DOHH2 (cell line): ENCODE measurements around the gene FANCC.

Experiments used
- H3F3A ChIP-seq: fragments of 200-600 bp; sonication (generic), shearing (Covaris generic); 2 replicates; pipeline ENCODE4 v1.6.0; 2016; ENCODE audit warnings: antibody characterized with exemption, mild to moderate bottlenecking; ENCODE audit not compliant: control insufficient read depth, insufficient read depth
- H3K27ac ChIP-seq: fragments of 200-600 bp; sonication (generic); 2 replicates; pipeline ENCODE4 v1.5.1; 2014; ENCODE audit warnings: low read depth, mild to moderate bottlenecking, low read length, moderate library complexity
- H3K27me3 ChIP-seq: fragments of 200-600 bp; sonication (generic); 2 replicates; pipeline ENCODE4 v1.6.1; 2014; ENCODE audit warnings: mild to moderate bottlenecking, low read length, mixed read lengths; ENCODE audit not compliant: control insufficient read depth
- H3K36me3 ChIP-seq: fragments of 200-600 bp; sonication (generic); 2 replicates; pipeline ENCODE4 v1.6.1; 2014; ENCODE audit warnings: mild to moderate bottlenecking, low read length, moderate library complexity, mixed read lengths; ENCODE audit not compliant: control insufficient read depth
- H3K4me1 ChIP-seq: fragments of 200-600 bp; sonication (generic); 2 replicates; pipeline ENCODE4 v1.6.1; 2014; ENCODE audit warnings: mild to moderate bottlenecking, low read length, mixed read lengths; ENCODE audit not compliant: control insufficient read depth
- H3K4me2 ChIP-seq: fragments of 200-600 bp; sonication (generic); 2 replicates; pipeline ENCODE4 v1.6.0; 2014; ENCODE audit warnings: mild to moderate bottlenecking, low read length, moderate library complexity
- H3K4me3 ChIP-seq: fragments of 200-600 bp; sonication (generic); 2 replicates; pipeline ENCODE4 v1.5.1; 2014; ENCODE audit warnings: mild to moderate bottlenecking, low read length, mixed read lengths
- H3K79me2 ChIP-seq: fragments of 200-600 bp; sonication (generic); 2 replicates; pipeline ENCODE4 v1.6.1; 2014; ENCODE audit warnings: mild to moderate bottlenecking, low read length, mixed read lengths; ENCODE audit not compliant: control insufficient read depth
- H3K9me2 ChIP-seq: fragments of 200-600 bp; sonication (generic); replicated peaks from 2 replicates; pipeline ENCODE4 v1.6.1; 2014; ENCODE audit warnings: mild to moderate bottlenecking, low read length, mixed read lengths; ENCODE audit not compliant: control insufficient read depth
- H3K9me3 ChIP-seq: fragments of 200-600 bp; sonication (generic); 2 replicates; pipeline ENCODE4 v1.6.1; 2014; ENCODE audit warnings: antibody characterized with exemption, low read length, mixed read lengths; ENCODE audit not compliant: control insufficient read depth, insufficient read depth
- H4K20me1 ChIP-seq: fragments of 200-600 bp; sonication (generic); 2 replicates; pipeline ENCODE4 v1.6.0; 2014; ENCODE audit warnings: low read depth, mild to moderate bottlenecking, antibody characterized with exemption, low read length, moderate library complexity; ENCODE audit not compliant: control insufficient read depth, insufficient read depth
- EZH2phosphoT487 ChIP-seq: fragments of 200-600 bp; sonication (generic); IDR thresholded peaks from 2 replicates; pipeline ENCODE4 v1.6.1; 2017; ENCODE audit warnings: borderline replicate concordance, mild to moderate bottlenecking, antibody characterized with exemption, low read length, moderate library complexity, mixed read lengths
- TF ChIP-seq, protein P1 (sequence below): fragments of 200-600 bp; sonication (generic); IDR thresholded peaks from one replicate; pipeline ENCODE4 v1.5.1; 2014; ENCODE audit warnings: antibody characterized with exemption, mild to moderate bottlenecking, low read depth, low read length; ENCODE audit not compliant: poor library complexity, severe bottlenecking

FANCC gene

DNA sequence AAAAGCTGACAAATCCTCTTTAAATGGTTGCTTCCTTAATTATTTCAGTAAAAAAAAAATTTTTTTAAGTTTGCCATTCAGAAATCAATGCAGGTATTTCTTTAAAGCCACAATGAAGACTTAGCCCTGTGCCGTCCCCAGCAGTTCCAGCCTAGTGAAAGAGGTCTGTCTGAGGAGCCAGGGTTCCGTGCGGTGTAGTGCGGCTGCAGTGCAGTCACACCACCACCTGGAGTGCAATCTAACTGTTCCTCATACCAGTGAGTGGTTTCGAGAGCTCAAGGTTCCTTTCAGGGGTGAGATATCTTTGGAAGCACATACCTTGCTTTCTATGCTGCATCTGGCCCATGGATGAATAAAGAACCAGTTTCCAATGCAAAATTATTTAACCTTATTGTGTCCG lies 87.5 kb downstream of the FANCC start:
- H3K9me2 ChIP-seq, result no peaks in the 10 kb centered on the region
- H3K27me3 ChIP-seq, result no peaks in the 10 kb centered on the region
- no peaks in the 10 kb centered on the region for H4K20me1 ChIP-seq
- no peak overlapping the region for H3K4me3 ChIP-seq
- no peaks in the 10 kb centered on the region for H3F3A ChIP-seq
- H3K36me3 ChIP-seq, result peaks cover 7% of the 10 kb centered on the region; the same call in 1 of the 2 replicates
- no peak overlapping the region for H3K27ac ChIP-seq
- no peaks in the 10 kb centered on the region for H3K9me3 ChIP-seq
- no peak overlapping the region for H3K4me2 ChIP-seq
- no peaks in the 10 kb centered on the region for H3K79me2 ChIP-seq
- TF ChIP-seq, protein P1, sequence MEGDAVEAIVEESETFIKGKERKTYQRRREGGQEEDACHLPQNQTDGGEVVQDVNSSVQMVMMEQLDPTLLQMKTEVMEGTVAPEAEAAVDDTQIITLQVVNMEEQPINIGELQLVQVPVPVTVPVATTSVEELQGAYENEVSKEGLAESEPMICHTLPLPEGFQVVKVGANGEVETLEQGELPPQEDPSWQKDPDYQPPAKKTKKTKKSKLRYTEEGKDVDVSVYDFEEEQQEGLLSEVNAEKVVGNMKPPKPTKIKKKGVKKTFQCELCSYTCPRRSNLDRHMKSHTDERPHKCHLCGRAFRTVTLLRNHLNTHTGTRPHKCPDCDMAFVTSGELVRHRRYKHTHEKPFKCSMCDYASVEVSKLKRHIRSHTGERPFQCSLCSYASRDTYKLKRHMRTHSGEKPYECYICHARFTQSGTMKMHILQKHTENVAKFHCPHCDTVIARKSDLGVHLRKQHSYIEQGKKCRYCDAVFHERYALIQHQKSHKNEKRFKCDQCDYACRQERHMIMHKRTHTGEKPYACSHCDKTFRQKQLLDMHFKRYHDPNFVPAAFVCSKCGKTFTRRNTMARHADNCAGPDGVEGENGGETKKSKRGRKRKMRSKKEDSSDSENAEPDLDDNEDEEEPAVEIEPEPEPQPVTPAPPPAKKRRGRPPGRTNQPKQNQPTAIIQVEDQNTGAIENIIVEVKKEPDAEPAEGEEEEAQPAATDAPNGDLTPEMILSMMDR, result no peak
- no peak for TF ChIP-seq EZH2phosphoT487
- no peaks in the 10 kb centered on the region for H3K4me1 ChIP-seq

DNA sequence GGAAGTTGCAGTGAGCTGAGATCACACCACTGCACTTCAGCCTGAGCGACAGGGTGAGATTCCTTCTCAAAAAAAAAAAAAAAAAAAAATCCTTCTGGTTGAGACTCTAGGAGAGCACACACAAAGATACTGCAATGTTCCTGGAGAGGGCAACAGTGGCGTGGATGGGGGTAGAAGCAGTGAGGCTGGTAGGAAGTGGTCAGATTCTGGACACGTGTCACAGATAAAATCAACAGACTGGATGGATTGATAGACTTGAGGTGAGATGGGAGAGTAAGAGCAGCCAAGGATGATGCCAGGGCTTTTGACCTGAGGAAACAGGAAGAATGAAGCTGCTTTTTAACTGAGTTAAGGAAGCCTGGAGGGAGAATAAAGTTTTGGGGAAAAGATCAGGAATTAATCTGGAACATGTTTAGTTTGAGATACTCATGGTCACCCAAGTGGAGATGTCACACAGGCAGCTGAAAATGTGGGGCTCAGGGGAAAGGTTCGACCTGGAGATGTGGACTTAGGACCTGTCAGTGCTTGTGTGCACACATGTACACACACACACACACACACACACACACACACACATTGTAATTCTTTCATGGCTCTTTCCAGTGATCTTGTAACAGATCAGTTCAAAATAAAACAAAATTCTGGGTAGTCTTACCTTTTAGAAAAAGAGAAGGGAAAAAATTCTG lies 88.1 kb downstream of the FANCC start:
- Histone ChIP-seq H3K4me3 (no peak overlapping the region), H3K4me1 (no peaks in the 10 kb centered on the region), H3K27me3 (no peaks in the 10 kb centered on the region), H3K79me2 (no peaks in the 10 kb centered on the region), H3K4me2 (no peak overlapping the region), H3K9me2 (no peaks in the 10 kb centered on the region), H3K36me3 (peaks cover 5% of the 10 kb centered on the region; the same call in 1 of the 2 replicates), H3K27ac (no peak overlapping the region), H3F3A (no peaks in the 10 kb centered on the region), H3K9me3 (no peaks in the 10 kb centered on the region), H4K20me1 (no peaks in the 10 kb centered on the region)
- TF ChIP-seq, protein P1, result no peak
- TF ChIP-seq EZH2phosphoT487, result no peak

DNA sequence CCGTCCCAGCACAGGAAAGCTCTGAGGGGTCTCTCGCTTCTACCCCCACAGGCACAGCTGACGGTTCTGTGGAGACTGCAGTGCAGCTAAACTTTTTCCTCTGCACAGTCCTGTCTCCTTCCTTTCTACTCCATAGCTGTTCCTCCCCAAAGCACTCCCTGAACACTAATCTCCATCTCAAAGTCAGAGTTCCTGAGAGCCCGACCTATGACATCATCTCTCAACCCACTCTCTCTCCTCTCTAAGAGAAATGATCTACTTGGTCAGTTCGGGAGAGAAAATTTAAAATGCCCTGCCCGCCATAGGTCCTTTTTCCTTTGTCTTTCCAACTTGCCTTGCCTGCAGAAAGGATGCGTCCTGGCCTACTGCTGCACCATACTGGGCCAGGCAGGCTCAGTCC lies 90.6 kb downstream of the FANCC start:
- peaks cover 3% of the 10 kb centered on the region; the same call in 1 of the 2 replicates for H3F3A ChIP-seq
- H3K27me3 ChIP-seq, result no peaks in the 10 kb centered on the region
- H3K27ac ChIP-seq, result no peak overlapping the region
- no peak overlapping the region for H3K4me3 ChIP-seq
- H3K79me2 ChIP-seq, result no peaks in the 10 kb centered on the region
- TF ChIP-seq, protein P1, result no peak
- no peak overlapping the region for H3K4me2 ChIP-seq
- peaks cover 3% of the 10 kb centered on the region; the same call in 1 of the 2 replicates for H3K36me3 ChIP-seq
- no peaks in the 10 kb centered on the region for H3K9me2 ChIP-seq
- H3K4me1 ChIP-seq, result no peaks in the 10 kb centered on the region
- H3K9me3 ChIP-seq, result no peaks in the 10 kb centered on the region
- no peaks in the 10 kb centered on the region for H4K20me1 ChIP-seq
